ENCODE data around the gene TGFBR3.

DNA sequence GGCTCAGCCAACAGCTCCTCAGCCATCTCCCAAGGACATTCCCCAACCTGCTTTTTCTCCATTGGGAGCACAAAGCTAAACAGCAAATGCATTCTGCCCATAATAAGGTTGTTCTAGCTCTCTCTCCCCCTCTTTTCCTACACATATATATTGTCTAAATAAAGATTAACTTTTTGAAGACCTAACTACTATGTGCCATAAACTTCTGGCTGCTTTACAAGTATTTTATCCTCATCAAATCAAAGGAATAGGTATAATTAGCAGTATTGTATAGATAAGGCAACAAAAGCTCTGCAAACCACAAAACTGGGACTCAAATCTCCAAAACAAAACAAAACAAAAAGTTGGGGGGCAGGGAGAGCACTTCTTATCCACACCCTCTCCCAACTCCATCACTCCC lies 43.4 kb downstream of the TGFBR3 start:
- TF ChIP-seq, protein P1, sequence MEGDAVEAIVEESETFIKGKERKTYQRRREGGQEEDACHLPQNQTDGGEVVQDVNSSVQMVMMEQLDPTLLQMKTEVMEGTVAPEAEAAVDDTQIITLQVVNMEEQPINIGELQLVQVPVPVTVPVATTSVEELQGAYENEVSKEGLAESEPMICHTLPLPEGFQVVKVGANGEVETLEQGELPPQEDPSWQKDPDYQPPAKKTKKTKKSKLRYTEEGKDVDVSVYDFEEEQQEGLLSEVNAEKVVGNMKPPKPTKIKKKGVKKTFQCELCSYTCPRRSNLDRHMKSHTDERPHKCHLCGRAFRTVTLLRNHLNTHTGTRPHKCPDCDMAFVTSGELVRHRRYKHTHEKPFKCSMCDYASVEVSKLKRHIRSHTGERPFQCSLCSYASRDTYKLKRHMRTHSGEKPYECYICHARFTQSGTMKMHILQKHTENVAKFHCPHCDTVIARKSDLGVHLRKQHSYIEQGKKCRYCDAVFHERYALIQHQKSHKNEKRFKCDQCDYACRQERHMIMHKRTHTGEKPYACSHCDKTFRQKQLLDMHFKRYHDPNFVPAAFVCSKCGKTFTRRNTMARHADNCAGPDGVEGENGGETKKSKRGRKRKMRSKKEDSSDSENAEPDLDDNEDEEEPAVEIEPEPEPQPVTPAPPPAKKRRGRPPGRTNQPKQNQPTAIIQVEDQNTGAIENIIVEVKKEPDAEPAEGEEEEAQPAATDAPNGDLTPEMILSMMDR (conservative IDR thresholded peaks at IDR 0.05; ENCODE audit: low read depth, low read length), result no peak
- no peak for TF ChIP-seq POLR2A (IDR thresholded peaks at IDR 0.05; ENCODE audit: low read depth, low read length)
